Activated CD4-positive, alpha-beta T cell treated with anti-CD3 and anti-CD28 coated beads, Interleukin-2, amount 50 U/mL, for 16 hours (primary cell): ENCODE data around the gene IRAG1.

Experiments
- DNase-seq: peaks from one replicate; pipeline ENCODE4 v3.0.0-alpha.2; 2020

IRAG1 gene

GRCh38 chr11:10664496-10664895 lies 29.1 kb downstream of the IRAG1 start:
- DNase-seq: no peak

GRCh38 chr11:10663990-10664389 lies 29.6 kb downstream of the IRAG1 start:
- DNase-seq: no peak

GRCh38 chr11:10663365-10663764 lies 30.2 kb downstream of the IRAG1 start:
- no peak for DNase-seq

- no peak for DNase-seq
These were observed 33.2 kb downstream of the IRAG1 start for GRCh38 chr11:10660323-10660722.

- DNase-seq: peak; percentile 10
These were observed 34.0 kb downstream of the IRAG1 start for GRCh38 chr11:10659339-10660216.

- no peak for DNase-seq
These were observed 34.8 kb downstream of the IRAG1 start for GRCh38 chr11:10658621-10659338.

- DNase-seq: peak; percentile 28
These were observed 36.0 kb downstream of the IRAG1 start for GRCh38 chr11:10657308-10658271.

GRCh38 chr11:10655943-10656576 lies 37.5 kb downstream of the IRAG1 start:
- DNase-seq: no peak

- no peak for DNase-seq
These were observed 38.3 kb downstream of the IRAG1 start for GRCh38 chr11:10655227-10655626.

- DNase-seq: no peak
These were observed 38.8 kb downstream of the IRAG1 start for GRCh38 chr11:10654811-10655150.

- DNase-seq: peak; percentile 63
These were observed 39.4 kb downstream of the IRAG1 start for GRCh38 chr11:10653946-10654810.

- DNase-seq: no peak
These were observed 40.3 kb downstream of the IRAG1 start for GRCh38 chr11:10653261-10653660.

GRCh38 chr11:10651656-10652361 lies 41.7 kb downstream of the IRAG1 start:
- DNase-seq: no peak

GRCh38 chr11:10650630-10651029 lies 42.9 kb downstream of the IRAG1 start:
- DNase-seq: no peak

- no peak for DNase-seq
These were observed 43.4 kb downstream of the IRAG1 start for GRCh38 chr11:10650166-10650565.

- DNase-seq: no peak
These were observed 44.7 kb downstream of the IRAG1 start for GRCh38 chr11:10648871-10649270.

- no peak for DNase-seq
These were observed 46.7 kb downstream of the IRAG1 start for GRCh38 chr11:10646681-10647355.

GRCh38 chr11:10646005-10646404 lies 47.5 kb downstream of the IRAG1 start:
- DNase-seq: no peak

GRCh38 chr11:10645212-10645795 lies 48.3 kb downstream of the IRAG1 start:
- DNase-seq: no peak
